ENCODE measurements around the gene AP2A2.

The AP2A2 gene

GRCh38 chr11:980438-981357 lies 55.0 kb downstream of the AP2A2 start:
- H3K27ac ChIP-seq, result no peak overlapping the region
- TF ChIP-seq POLR2AphosphoS5 (IDR thresholded peaks at IDR 0.05; ENCODE audit: borderline replicate concordance, low read depth, low read length), result no peak
- TF ChIP-seq FOXP2 (optimal IDR thresholded peaks at IDR 0.05; ENCODE audit: control extremely low read depth, extremely low read length, insufficient read depth), result no peak
- no peak for TF ChIP-seq EZH2 (IDR thresholded peaks at IDR 0.05)
- peaks cover 52% of the 10 kb centered on the region for H3K36me3 ChIP-seq (ENCODE audit: insufficient read depth, low read length)
- DNase-seq (ENCODE audit: low read depth, low spot score), result no peak
- H3K4me3 ChIP-seq, result no peak overlapping the region
- H3K9ac ChIP-seq (ENCODE audit: insufficient read length), result no peak overlapping the region
- H3K9me3 ChIP-seq (ENCODE audit: low read depth, low read length), result no peaks in the 10 kb centered on the region

- Histone ChIP-seq H3K9me3 (ENCODE audit: low read depth, low read length) (no peaks in the 10 kb centered on the region), H3K4me3 (no peak overlapping the region), H3K9ac (ENCODE audit: insufficient read length) (no peak overlapping the region), H3K27ac (no peak overlapping the region), H3K36me3 (ENCODE audit: insufficient read depth, low read length) (peaks cover 57% of the 10 kb centered on the region)
- no peak for DNase-seq (ENCODE audit: low read depth, low spot score)
- no peak for TF ChIP-seq EZH2 (IDR thresholded peaks at IDR 0.05)
- TF ChIP-seq FOXP2 (optimal IDR thresholded peaks at IDR 0.05; ENCODE audit: control extremely low read depth, extremely low read length, insufficient read depth), result no peak
- no peak for TF ChIP-seq POLR2AphosphoS5 (IDR thresholded peaks at IDR 0.05; ENCODE audit: borderline replicate concordance, low read depth, low read length)
These were observed 56.1 kb downstream of the AP2A2 start for GRCh38 chr11:981764-982163.

GRCh38 chr11:984546-984945 lies 58.9 kb downstream of the AP2A2 start:
- H3K4me3 ChIP-seq, result no peak overlapping the region
- H3K9ac ChIP-seq (ENCODE audit: insufficient read length), result no peak overlapping the region
- no peak overlapping the region for H3K27ac ChIP-seq
- no peaks in the 10 kb centered on the region for H3K9me3 ChIP-seq (ENCODE audit: low read depth, low read length)
- DNase-seq (ENCODE audit: low read depth, low spot score), result no peak
- TF ChIP-seq POLR2AphosphoS5 (IDR thresholded peaks at IDR 0.05; ENCODE audit: borderline replicate concordance, low read depth, low read length), result no peak
- TF ChIP-seq FOXP2 (optimal IDR thresholded peaks at IDR 0.05; ENCODE audit: control extremely low read depth, extremely low read length, insufficient read depth), result no peak
- no peak for TF ChIP-seq EZH2 (IDR thresholded peaks at IDR 0.05)
- peaks cover 65% of the 10 kb centered on the region for H3K36me3 ChIP-seq (ENCODE audit: insufficient read depth, low read length)

- Histone ChIP-seq H3K27ac (no peak overlapping the region), H3K9ac (ENCODE audit: insufficient read length) (no peak overlapping the region), H3K9me3 (ENCODE audit: low read depth, low read length) (no peaks in the 10 kb centered on the region), H3K4me3 (no peak overlapping the region), H3K36me3 (ENCODE audit: insufficient read depth, low read length) (peaks cover 68% of the 10 kb centered on the region)
- DNase-seq (ENCODE audit: low read depth, low spot score), result no peak
- no peak for TF ChIP-seq POLR2AphosphoS5 (IDR thresholded peaks at IDR 0.05; ENCODE audit: borderline replicate concordance, low read depth, low read length)
- TF ChIP-seq FOXP2 (optimal IDR thresholded peaks at IDR 0.05; ENCODE audit: control extremely low read depth, extremely low read length, insufficient read depth), result no peak
- TF ChIP-seq EZH2 (IDR thresholded peaks at IDR 0.05), result no peak
These were observed 59.7 kb downstream of the AP2A2 start for GRCh38 chr11:985406-985805.

GRCh38 chr11:985848-986247 lies 60.2 kb downstream of the AP2A2 start:
- H3K4me3 ChIP-seq, result no peak overlapping the region
- DNase-seq (ENCODE audit: low read depth, low spot score), result no peak
- no peaks in the 10 kb centered on the region for H3K9me3 ChIP-seq (ENCODE audit: low read depth, low read length)
- no peak overlapping the region for H3K27ac ChIP-seq
- H3K9ac ChIP-seq (ENCODE audit: insufficient read length), result no peak overlapping the region
- H3K36me3 ChIP-seq (ENCODE audit: insufficient read depth, low read length), result peaks cover 68% of the 10 kb centered on the region
- no peak for TF ChIP-seq POLR2AphosphoS5 (IDR thresholded peaks at IDR 0.05; ENCODE audit: borderline replicate concordance, low read depth, low read length)
- no peak for TF ChIP-seq FOXP2 (optimal IDR thresholded peaks at IDR 0.05; ENCODE audit: control extremely low read depth, extremely low read length, insufficient read depth)
- TF ChIP-seq EZH2 (IDR thresholded peaks at IDR 0.05), result no peak

- Histone ChIP-seq H3K9me3 (ENCODE audit: low read depth, low read length) (no peaks in the 10 kb centered on the region), H3K4me3 (no peak overlapping the region), H3K9ac (ENCODE audit: insufficient read length) (no peak overlapping the region), H3K27ac (no peak overlapping the region), H3K36me3 (ENCODE audit: insufficient read depth, low read length) (peaks cover 65% of the 10 kb centered on the region)
- no peak for DNase-seq (ENCODE audit: low read depth, low spot score)
- TF ChIP-seq FOXP2 (optimal IDR thresholded peaks at IDR 0.05; ENCODE audit: control extremely low read depth, extremely low read length, insufficient read depth) (no peak), POLR2AphosphoS5 (IDR thresholded peaks at IDR 0.05; ENCODE audit: borderline replicate concordance, low read depth, low read length) (no peak), EZH2 (IDR thresholded peaks at IDR 0.05) (no peak)
These were observed 60.7 kb downstream of the AP2A2 start for GRCh38 chr11:986270-986951.

GRCh38 chr11:986952-987305 lies 61.3 kb downstream of the AP2A2 start:
- H3K36me3 ChIP-seq (ENCODE audit: insufficient read depth, low read length), result peaks cover 60% of the 10 kb centered on the region
- no peak for TF ChIP-seq POLR2AphosphoS5 (IDR thresholded peaks at IDR 0.05; ENCODE audit: borderline replicate concordance, low read depth, low read length)
- no peak for TF ChIP-seq EZH2 (IDR thresholded peaks at IDR 0.05)
- no peak for TF ChIP-seq FOXP2 (optimal IDR thresholded peaks at IDR 0.05; ENCODE audit: control extremely low read depth, extremely low read length, insufficient read depth)
- no peaks in the 10 kb centered on the region for H3K9me3 ChIP-seq (ENCODE audit: low read depth, low read length)
- H3K9ac ChIP-seq (ENCODE audit: insufficient read length), result no peak overlapping the region
- H3K4me3 ChIP-seq, result no peak overlapping the region
- no peak for DNase-seq (ENCODE audit: low read depth, low spot score)
- H3K27ac ChIP-seq, result no peak overlapping the region

- Histone ChIP-seq H3K4me3 (no peak overlapping the region), H3K36me3 (ENCODE audit: insufficient read depth, low read length) (peaks cover 54% of the 10 kb centered on the region), H3K27ac (no peak overlapping the region), H3K9ac (ENCODE audit: insufficient read length) (no peak overlapping the region), H3K9me3 (ENCODE audit: low read depth, low read length) (no peaks in the 10 kb centered on the region)
- TF ChIP-seq FOXP2 (optimal IDR thresholded peaks at IDR 0.05; ENCODE audit: control extremely low read depth, extremely low read length, insufficient read depth) (no peak), EZH2 (IDR thresholded peaks at IDR 0.05) (no peak), POLR2AphosphoS5 (IDR thresholded peaks at IDR 0.05; ENCODE audit: borderline replicate concordance, low read depth, low read length) (no peak)
- DNase-seq (ENCODE audit: low read depth, low spot score), result no peak
These were observed 62.0 kb downstream of the AP2A2 start for GRCh38 chr11:987671-988070.

All from SK-N-MC (cell line).